WTC11 (cell line): ENCODE results near the gene BAIAP2L1. TPM values are rescaled to one million over a fixed set of nuclear protein-coding genes. Genes with fewer than 3 reads are reported as not detected.

Source experiments
- ATAC-seq: fragments of 200-7000 bp; cut with Tn5 transposase; 2 replicates; pipeline ENCODE4 v1.10.0; 2021; ENCODE audit warnings: mild to moderate bottlenecking, moderate library complexity
- CTCF ChIA-PET: fragments of 300-600 bp; sonication (Branson Sonifier 250); formaldehyde crosslinking; loops from one replicate; lab custom pipeline; 2021; ENCODE audit warnings: antibody characterized with exemption; lab: Charles Lee
- POLR2A ChIA-PET: fragments of 350-600 bp; sonication (Branson Sonifier 250); formaldehyde crosslinking; loops from one replicate; lab custom pipeline; 2021; ENCODE audit warnings: antibody characterized with exemption; lab: Charles Lee
- DNase-seq: peaks from one replicate; pipeline ENCODE4 v3.0.0; 2021; ENCODE audit warnings: low spot score
- H3K27ac Mint-ChIP-seq: 2 replicates; pipeline ENCODE4 v1.8.0; 2021; ENCODE audit warnings: mixed read lengths
- H3K27me3 Mint-ChIP-seq: 2 replicates; pipeline ENCODE4 v1.8.0; 2021; ENCODE audit warnings: low read depth, mild to moderate bottlenecking, moderate library complexity, mixed read lengths
- H3K36me3 Mint-ChIP-seq: 2 replicates; pipeline ENCODE4 v1.8.0; 2021; ENCODE audit warnings: mixed read lengths
- H3K4me1 Mint-ChIP-seq: 2 replicates; pipeline ENCODE4 v1.8.0; 2022; ENCODE audit warnings: mixed read lengths
- H3K4me3 Mint-ChIP-seq: 2 replicates; pipeline ENCODE4 v1.8.0; 2021; ENCODE audit warnings: mild to moderate bottlenecking, moderate library complexity, mixed read lengths
- H3K9me3 Mint-ChIP-seq: 2 replicates; pipeline ENCODE4 v1.8.0; 2021; ENCODE audit warnings: mixed read lengths
- GABPB1 ChIP-seq: sonication (generic); formaldehyde crosslinking; IDR thresholded peaks from 2 replicates; pipeline ENCODE4 v1.8.1; 2023; ENCODE audit warnings: mild to moderate bottlenecking, missing genetic modification reagents
- IRF2 ChIP-seq: sonication (generic); formaldehyde crosslinking; IDR thresholded peaks from 2 replicates; pipeline ENCODE4 v1.8.0; 2022; ENCODE audit warnings: low read depth, missing genetic modification reagents, borderline replicate concordance
- KAT7 ChIP-seq: sonication (generic); formaldehyde crosslinking; IDR thresholded peaks from 2 replicates; pipeline ENCODE4 v1.8.1; 2023; ENCODE audit warnings: missing genetic modification reagents, mild to moderate bottlenecking, borderline replicate concordance
- NFATC4 ChIP-seq: fragments of 250-450 bp; sonication (Bioruptor Pico); IDR thresholded peaks from 2 replicates; pipeline ENCODE4 v1.9.0; 2021; ENCODE audit warnings: mild to moderate bottlenecking
- NR2C2 ChIP-seq: sonication (generic); formaldehyde crosslinking; IDR thresholded peaks from 2 replicates; pipeline ENCODE4 v1.8.0; 2022; ENCODE audit warnings: mild to moderate bottlenecking, missing genetic modification reagents
- RELA ChIP-seq: sonication (generic); formaldehyde crosslinking; IDR thresholded peaks from 2 replicates; pipeline ENCODE4 v1.8.1; 2022; ENCODE audit warnings: missing genetic modification reagents, mild to moderate bottlenecking, borderline replicate concordance
- RORB ChIP-seq: fragments of 250-450 bp; sonication (Bioruptor Pico); IDR thresholded peaks from 2 replicates; pipeline ENCODE4 v1.9.0; 2021; ENCODE audit warnings: mild to moderate bottlenecking
- SMAD3 ChIP-seq: sonication (generic); formaldehyde crosslinking; IDR thresholded peaks from 2 replicates; pipeline ENCODE4 v1.8.0; 2022; ENCODE audit warnings: missing genetic modification reagents, mild to moderate bottlenecking, borderline replicate concordance
- STAT6 ChIP-seq: sonication (generic); formaldehyde crosslinking; conservative IDR thresholded peaks from 2 replicates; pipeline ENCODE4 v1.8.1; 2023; ENCODE audit warnings: mild to moderate bottlenecking, low read depth, missing genetic modification reagents, moderate library complexity
- ZNF396 ChIP-seq: fragments of 250-450 bp; sonication (Bioruptor Pico); IDR thresholded peaks from 2 replicates; pipeline ENCODE4 v1.8.0; 2021; ENCODE audit warnings: mild to moderate bottlenecking, moderate library complexity, borderline replicate concordance
- ZNF532 ChIP-seq: fragments of 250-450 bp; sonication (Bioruptor Pico); IDR thresholded peaks from 2 replicates; pipeline ENCODE4 v1.9.0; 2021; ENCODE audit warnings: mild to moderate bottlenecking, borderline replicate concordance
- total RNA-seq: library from RNA; stranded (reverse); gene quantifications from 3 replicates; pipeline ENCODE4 v1.2.3, GENCODE V29; 2021
- TF ChIP-seq, protein P1 (sequence below): fragments of 250-450 bp; sonication (Bioruptor Pico); IDR thresholded peaks from 2 replicates; pipeline ENCODE4 v1.9.0; 2021; ENCODE audit warnings: moderate library complexity, mild to moderate bottlenecking, inconsistent platforms, borderline replicate concordance
- TF ChIP-seq, protein P2 (sequence below): sonication (generic); formaldehyde crosslinking; conservative IDR thresholded peaks from 2 replicates; pipeline ENCODE4 v1.8.1; 2022; ENCODE audit warnings: mild to moderate bottlenecking, missing genetic modification reagents
- TF ChIP-seq, protein P3 (sequence below): sonication (generic); formaldehyde crosslinking; IDR thresholded peaks from 2 replicates; pipeline ENCODE4 v1.8.1; 2022; ENCODE audit warnings: mild to moderate bottlenecking, missing genetic modification reagents, moderate library complexity, borderline replicate concordance
- TF ChIP-seq, protein P4 (sequence below): fragments of 200-600 bp; IDR thresholded peaks from 2 replicates; pipeline ENCODE4 v1.8.0; 2022; ENCODE audit warnings: antibody characterized with exemption
- TF ChIP-seq, protein P5 (sequence below): sonication (generic); formaldehyde crosslinking; IDR thresholded peaks from 2 replicates; pipeline ENCODE4 v1.8.1; 2023; ENCODE audit warnings: mild to moderate bottlenecking, missing genetic modification reagents
- TF ChIP-seq, protein P6 (sequence below): fragments of 250-450 bp; sonication (Bioruptor Pico); IDR thresholded peaks from 2 replicates; pipeline ENCODE4 v1.8.0; 2021; ENCODE audit warnings: mild to moderate bottlenecking

Gene BAIAP2L1
- total RNA-seq, 1 experiment from 2014 or later: 37.5 TPM

GRCh38 chr7:98251601-98252424 is 149.1 kb downstream of the BAIAP2L1 start, which contains the start of gene TECPR1 (continued):
- 0 out of 2 replicates have a peak, but pooled peaks have one; percentile 88 for TF ChIP-seq KAT7 (CRISPR knock-in tag)
- peak; percentile 81 for TF ChIP-seq NR2C2 (CRISPR knock-in tag)

- ChIA-PET POLR2A (no interaction called here), CTCF (interaction anchor here (1.0 to 1.4 kb wide), 5 partner anchors 11 to 230 kb away, joined by 3 to 7 read pairs (median 3); partner anchors contain the start of gene BAIAP2L1)
- peak overlapping the region; percentile 65 for H3K27ac Mint-ChIP-seq
- no peak for DNase-seq
- H3K27me3 Mint-ChIP-seq: no peaks in the 10 kb centered on the region
- H3K9me3 Mint-ChIP-seq: no peaks in the 10 kb centered on the region
- ATAC-seq: no peak
- peaks cover 23% of the 10 kb centered on the region for H3K4me1 Mint-ChIP-seq
- no peak for TF ChIP-seq GABPB1 (CRISPR knock-in tag)
- TF ChIP-seq, protein P1, sequence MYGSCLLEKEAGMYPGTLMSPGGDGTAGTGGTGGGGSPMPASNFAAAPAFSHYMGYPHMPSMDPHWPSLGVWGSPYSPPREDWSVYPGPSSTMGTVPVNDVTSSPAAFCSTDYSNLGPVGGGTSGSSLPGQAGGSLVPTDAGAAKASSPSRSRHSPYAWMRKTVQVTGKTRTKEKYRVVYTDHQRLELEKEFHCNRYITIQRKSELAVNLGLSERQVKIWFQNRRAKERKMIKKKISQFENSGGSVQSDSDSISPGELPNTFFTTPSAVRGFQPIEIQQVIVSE: no peak
- no peaks in the 10 kb centered on the region; the same call in 1 of the 2 replicates for H3K36me3 Mint-ChIP-seq
- H3K4me3 Mint-ChIP-seq: peak overlapping the region; percentile 96
These were observed 149.7 kb downstream of the BAIAP2L1 start for GRCh38 chr7:98251231-98251600.

GRCh38 chr7:98250789-98251188 is 150.1 kb downstream of the BAIAP2L1 start:
- ChIA-PET CTCF (interaction anchor here (0.6 to 1.4 kb wide), 7 partner anchors 10 to 230 kb away, joined by 3 to 7 read pairs (median 3); no protein-coding TSS in a partner anchor), POLR2A (no interaction called here)
- peak overlapping the region; percentile 27; the same call in 1 of the 2 replicates for H3K27ac Mint-ChIP-seq
- peaks cover 23% of the 10 kb centered on the region for H3K4me1 Mint-ChIP-seq
- H3K4me3 Mint-ChIP-seq: peak overlapping the region; percentile 96
- DNase-seq: no peak
- no peaks in the 10 kb centered on the region for H3K27me3 Mint-ChIP-seq
- no peak for ATAC-seq
- H3K36me3 Mint-ChIP-seq: no peaks in the 10 kb centered on the region; the same call in 1 of the 2 replicates
- no peaks in the 10 kb centered on the region for H3K9me3 Mint-ChIP-seq
- TF ChIP-seq NFATC4 (CRISPR knock-in tag): no peak
- no peak for TF ChIP-seq IRF2 (CRISPR knock-in tag)
- TF ChIP-seq SMAD3: no peak
- TF ChIP-seq, protein P2, sequence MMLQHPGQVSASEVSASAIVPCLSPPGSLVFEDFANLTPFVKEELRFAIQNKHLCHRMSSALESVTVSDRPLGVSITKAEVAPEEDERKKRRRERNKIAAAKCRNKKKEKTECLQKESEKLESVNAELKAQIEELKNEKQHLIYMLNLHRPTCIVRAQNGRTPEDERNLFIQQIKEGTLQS (CRISPR knock-in tag): no peak
- TF ChIP-seq, protein P3, sequence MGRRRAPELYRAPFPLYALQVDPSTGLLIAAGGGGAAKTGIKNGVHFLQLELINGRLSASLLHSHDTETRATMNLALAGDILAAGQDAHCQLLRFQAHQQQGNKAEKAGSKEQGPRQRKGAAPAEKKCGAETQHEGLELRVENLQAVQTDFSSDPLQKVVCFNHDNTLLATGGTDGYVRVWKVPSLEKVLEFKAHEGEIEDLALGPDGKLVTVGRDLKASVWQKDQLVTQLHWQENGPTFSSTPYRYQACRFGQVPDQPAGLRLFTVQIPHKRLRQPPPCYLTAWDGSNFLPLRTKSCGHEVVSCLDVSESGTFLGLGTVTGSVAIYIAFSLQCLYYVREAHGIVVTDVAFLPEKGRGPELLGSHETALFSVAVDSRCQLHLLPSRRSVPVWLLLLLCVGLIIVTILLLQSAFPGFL: no peak
- TF ChIP-seq STAT6 (CRISPR knock-in tag): no peak
- TF ChIP-seq ZNF396: no peak
- TF ChIP-seq, protein P4, sequence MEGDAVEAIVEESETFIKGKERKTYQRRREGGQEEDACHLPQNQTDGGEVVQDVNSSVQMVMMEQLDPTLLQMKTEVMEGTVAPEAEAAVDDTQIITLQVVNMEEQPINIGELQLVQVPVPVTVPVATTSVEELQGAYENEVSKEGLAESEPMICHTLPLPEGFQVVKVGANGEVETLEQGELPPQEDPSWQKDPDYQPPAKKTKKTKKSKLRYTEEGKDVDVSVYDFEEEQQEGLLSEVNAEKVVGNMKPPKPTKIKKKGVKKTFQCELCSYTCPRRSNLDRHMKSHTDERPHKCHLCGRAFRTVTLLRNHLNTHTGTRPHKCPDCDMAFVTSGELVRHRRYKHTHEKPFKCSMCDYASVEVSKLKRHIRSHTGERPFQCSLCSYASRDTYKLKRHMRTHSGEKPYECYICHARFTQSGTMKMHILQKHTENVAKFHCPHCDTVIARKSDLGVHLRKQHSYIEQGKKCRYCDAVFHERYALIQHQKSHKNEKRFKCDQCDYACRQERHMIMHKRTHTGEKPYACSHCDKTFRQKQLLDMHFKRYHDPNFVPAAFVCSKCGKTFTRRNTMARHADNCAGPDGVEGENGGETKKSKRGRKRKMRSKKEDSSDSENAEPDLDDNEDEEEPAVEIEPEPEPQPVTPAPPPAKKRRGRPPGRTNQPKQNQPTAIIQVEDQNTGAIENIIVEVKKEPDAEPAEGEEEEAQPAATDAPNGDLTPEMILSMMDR: no peak
- no peak for TF ChIP-seq ZNF532 (CRISPR knock-in tag)
- TF ChIP-seq, protein P5, sequence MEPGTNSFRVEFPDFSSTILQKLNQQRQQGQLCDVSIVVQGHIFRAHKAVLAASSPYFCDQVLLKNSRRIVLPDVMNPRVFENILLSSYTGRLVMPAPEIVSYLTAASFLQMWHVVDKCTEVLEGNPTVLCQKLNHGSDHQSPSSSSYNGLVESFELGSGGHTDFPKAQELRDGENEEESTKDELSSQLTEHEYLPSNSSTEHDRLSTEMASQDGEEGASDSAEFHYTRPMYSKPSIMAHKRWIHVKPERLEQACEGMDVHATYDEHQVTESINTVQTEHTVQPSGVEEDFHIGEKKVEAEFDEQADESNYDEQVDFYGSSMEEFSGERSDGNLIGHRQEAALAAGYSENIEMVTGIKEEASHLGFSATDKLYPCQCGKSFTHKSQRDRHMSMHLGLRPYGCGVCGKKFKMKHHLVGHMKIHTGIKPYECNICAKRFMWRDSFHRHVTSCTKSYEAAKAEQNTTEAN (CRISPR knock-in tag): no peak
- no peak for TF ChIP-seq RELA (CRISPR knock-in tag)
- TF ChIP-seq, protein P6, sequence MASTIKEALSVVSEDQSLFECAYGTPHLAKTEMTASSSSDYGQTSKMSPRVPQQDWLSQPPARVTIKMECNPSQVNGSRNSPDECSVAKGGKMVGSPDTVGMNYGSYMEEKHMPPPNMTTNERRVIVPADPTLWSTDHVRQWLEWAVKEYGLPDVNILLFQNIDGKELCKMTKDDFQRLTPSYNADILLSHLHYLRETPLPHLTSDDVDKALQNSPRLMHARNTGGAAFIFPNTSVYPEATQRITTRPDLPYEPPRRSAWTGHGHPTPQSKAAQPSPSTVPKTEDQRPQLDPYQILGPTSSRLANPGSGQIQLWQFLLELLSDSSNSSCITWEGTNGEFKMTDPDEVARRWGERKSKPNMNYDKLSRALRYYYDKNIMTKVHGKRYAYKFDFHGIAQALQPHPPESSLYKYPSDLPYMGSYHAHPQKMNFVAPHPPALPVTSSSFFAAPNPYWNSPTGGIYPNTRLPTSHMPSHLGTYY (CRISPR knock-in tag): no peak
- TF ChIP-seq RORB (CRISPR knock-in tag): no peak
- no peak for TF ChIP-seq NR2C2 (CRISPR knock-in tag)
